IPS-18c (cell line): ENCODE data around the gene SYCN.

Experiments used
- H3K4me3 ChIP-seq: 2 replicates; pipeline ENCODE4 v1.7.0; 2013; ENCODE audit warnings: low read depth, mild to moderate bottlenecking, low read length, moderate library complexity; ENCODE audit not compliant: insufficient read depth
- H3K9me3 ChIP-seq: one replicate; pipeline ENCODE4 v1.6.1; 2013; ENCODE audit warnings: mild to moderate bottlenecking, low read length, moderate library complexity; ENCODE audit not compliant: control insufficient read depth, insufficient read depth

The SYCN gene

GRCh38 chr19:39167461-39168257 lies 36.4 kb downstream of the SYCN start:
- no peak overlapping the region for H3K4me3 ChIP-seq

DNA sequence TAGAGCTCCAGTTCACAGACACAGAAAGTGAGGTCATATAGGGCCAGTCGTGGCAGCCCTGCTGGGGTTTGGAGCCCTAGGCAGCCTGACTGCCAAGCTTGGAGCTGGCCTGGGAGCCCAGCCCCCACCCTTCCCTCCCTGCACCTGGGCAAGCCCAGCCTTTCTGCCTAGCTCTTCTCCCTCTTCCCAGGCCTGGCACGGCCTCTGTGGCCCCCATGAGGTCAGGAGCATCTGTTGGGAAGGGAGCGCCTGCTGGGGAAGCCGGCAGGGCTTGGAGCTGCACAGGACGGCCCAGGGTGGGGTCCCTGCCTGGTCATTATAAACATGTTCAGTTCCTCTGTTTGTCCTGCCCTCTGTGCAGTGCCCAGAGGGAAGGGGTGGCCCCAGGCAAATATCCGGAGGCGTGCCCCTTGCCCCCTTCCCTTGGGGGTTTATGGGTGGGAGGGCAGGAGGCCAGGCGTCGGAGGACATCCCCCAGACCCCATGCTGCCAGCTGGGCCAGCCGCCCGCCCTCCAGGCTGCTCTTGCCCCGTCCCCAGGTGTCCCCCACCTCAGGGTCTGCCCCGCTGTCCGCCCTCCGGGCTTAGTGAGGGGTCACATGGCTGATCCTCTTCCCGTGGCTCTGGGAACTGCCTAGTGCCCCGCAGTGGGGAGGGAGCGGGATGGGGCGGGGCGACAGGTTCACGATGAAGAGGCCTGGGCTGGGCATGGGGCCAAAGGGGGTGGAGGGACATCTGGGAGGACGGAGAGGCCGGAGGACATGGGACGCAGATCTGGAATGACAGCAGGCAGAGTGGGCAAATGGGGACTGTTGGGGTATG lies 37.3 kb downstream of the SYCN start:
- Histone ChIP-seq H3K9me3 (no peaks in the 10 kb centered on the region), H3K4me3 (no peak overlapping the region)

More at GRCh38 chr19:39167461-39168257, 36.4 kb downstream of the SYCN start:
- no peaks in the 10 kb centered on the region for H3K9me3 ChIP-seq

- Histone ChIP-seq H3K9me3 (no peaks in the 10 kb centered on the region), H3K4me3 (no peak overlapping the region)
Observed at GRCh38 chr19:39165857-39166256, 38.2 kb downstream of the SYCN start.

DNA sequence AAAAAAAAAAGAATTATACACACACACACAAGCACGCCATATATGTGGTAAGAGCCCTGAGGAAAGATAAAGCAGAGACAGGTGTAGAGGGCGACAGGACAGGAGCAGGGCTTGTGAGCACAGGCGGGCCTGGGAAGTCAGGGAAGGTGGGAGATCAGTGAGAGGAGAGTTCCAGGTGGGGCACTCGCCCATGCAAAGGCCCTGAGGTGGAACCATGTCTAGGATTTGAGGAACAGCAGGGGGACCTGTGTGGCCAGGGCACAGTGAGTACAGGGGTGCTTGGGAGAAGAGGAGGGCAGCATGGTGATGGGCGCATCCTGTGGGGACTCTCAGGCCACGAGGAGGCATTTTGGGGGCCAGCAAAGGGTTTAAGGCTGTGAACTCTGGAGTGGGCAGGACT lies 39.8 kb downstream of the SYCN start:
- no peak overlapping the region for H3K4me3 ChIP-seq
- H3K9me3 ChIP-seq, result no peaks in the 10 kb centered on the region

GRCh38 chr19:39163621-39164020 lies 40.4 kb downstream of the SYCN start:
- H3K9me3 ChIP-seq, result no peaks in the 10 kb centered on the region
- H3K4me3 ChIP-seq, result no peak overlapping the region

GRCh38 chr19:39162441-39163043 lies 41.5 kb downstream of the SYCN start:
- no peaks in the 10 kb centered on the region for H3K9me3 ChIP-seq
- H3K4me3 ChIP-seq, result no peak overlapping the region

- no peak overlapping the region for H3K4me3 ChIP-seq
- no peaks in the 10 kb centered on the region for H3K9me3 ChIP-seq
Observed at GRCh38 chr19:39160889-39161672, 43.0 kb downstream of the SYCN start.

DNA sequence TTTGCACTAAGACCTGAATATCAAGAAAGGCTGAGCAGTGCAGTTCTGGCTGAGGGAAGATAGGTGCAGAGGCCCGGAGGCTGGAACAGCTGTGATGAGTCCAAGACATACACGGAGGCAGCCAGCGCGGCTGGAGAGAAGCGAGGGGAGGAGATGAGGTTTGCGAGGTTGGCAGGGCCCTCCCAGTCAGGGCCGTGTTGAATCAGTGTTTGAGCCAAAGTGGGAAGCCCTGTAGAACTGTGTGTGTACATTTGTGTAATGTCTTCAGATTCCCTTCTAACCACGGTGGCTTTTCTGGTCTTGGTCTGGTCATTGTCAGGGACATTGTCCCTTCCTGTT lies 43.6 kb downstream of the SYCN start:
- Histone ChIP-seq H3K9me3 (no peaks in the 10 kb centered on the region), H3K4me3 (no peak overlapping the region)

DNA sequence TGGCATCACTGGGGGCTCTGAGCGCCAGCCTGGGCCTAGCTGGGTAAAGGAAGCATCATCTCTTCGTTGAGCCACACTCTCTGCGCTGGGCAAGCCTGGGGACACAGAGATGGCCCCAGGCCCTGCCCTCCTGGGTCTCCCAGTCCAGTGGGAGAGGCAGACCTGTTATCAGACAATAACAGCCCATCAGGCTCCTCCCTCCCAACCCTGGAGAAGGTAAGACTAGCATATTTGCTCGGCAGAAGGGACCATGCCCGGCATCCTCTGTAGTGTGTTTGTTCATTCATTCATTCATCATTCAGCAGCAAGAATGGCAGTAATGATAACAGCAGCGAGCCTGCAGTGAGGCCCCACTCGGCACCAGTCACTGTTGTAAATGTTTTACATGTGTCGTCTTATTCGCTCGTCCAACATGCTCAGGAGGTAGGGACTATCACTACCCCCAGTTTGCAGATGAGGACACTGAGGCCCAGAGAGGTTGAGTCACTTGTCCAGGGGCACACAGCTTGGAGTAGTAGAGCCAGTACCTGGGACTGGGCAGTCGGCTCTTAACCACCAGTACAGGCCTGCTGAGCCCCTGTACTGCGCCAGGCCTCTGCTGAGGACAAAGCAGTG lies 45.3 kb downstream of the SYCN start:
- Histone ChIP-seq H3K9me3 (no peaks in the 10 kb centered on the region), H3K4me3 (no peak overlapping the region)

- Histone ChIP-seq H3K9me3 (no peaks in the 10 kb centered on the region), H3K4me3 (no peak overlapping the region)
Observed at GRCh38 chr19:39157997-39158389, 46.1 kb downstream of the SYCN start.

- no peak overlapping the region for H3K4me3 ChIP-seq
- H3K9me3 ChIP-seq, result no peaks in the 10 kb centered on the region
Observed at GRCh38 chr19:39157275-39157996, 46.6 kb downstream of the SYCN start.

- H3K9me3 ChIP-seq, result no peaks in the 10 kb centered on the region
- H3K4me3 ChIP-seq, result no peak overlapping the region
Observed at GRCh38 chr19:39156326-39157230, 47.5 kb downstream of the SYCN start.

DNA sequence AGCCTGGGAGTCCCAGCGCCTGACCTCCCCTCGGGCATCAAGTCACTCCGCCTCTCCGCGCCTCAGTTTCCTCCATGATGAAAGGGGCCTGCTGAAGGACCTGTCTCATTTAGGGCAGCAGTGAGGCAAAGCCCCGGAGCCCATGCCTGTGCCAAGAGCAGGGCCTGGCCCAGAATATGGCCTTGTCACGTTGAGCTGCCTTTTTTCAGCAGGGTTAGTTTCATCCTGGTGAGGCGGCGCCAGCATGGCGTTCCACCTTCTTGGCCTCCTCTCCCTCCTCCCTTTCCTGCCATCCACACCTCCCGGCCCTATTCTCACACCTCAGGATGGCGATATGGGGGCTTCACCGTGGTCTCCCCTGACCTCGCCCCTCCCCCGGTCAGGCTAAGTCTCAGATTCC lies 48.3 kb downstream of the SYCN start:
- Histone ChIP-seq H3K4me3 (no peak overlapping the region), H3K9me3 (no peaks in the 10 kb centered on the region)

- H3K4me3 ChIP-seq, result no peak overlapping the region
- no peaks in the 10 kb centered on the region for H3K9me3 ChIP-seq
Observed at GRCh38 chr19:39155114-39155700, 48.9 kb downstream of the SYCN start.

- H3K9me3 ChIP-seq, result no peaks in the 10 kb centered on the region
- no peak overlapping the region for H3K4me3 ChIP-seq
Observed at GRCh38 chr19:39154629-39155100, 49.4 kb downstream of the SYCN start.
